Choroid plexus epithelial cell (primary cell): Measurements from ENCODE around the gene MYO10.
A peak's percentile ranks its signal among the peaks of the same experiment; 100 is the strongest.
"Not testable (repeated sequence)": the region's sequence is repeated elsewhere in the genome, so short reads cannot be mapped to it uniquely, and the experiment has no call there.

Experiments
- DNase-seq: peaks from one replicate; pipeline ENCODE4 v3.0.0-alpha.2; 2010; ENCODE audit warnings: low read depth
- H3K4me3 ChIP-seq: 2 replicates; pipeline ENCODE4 v1.5.1; 2011; ENCODE audit warnings: low read depth, mild to moderate bottlenecking, control low read depth, low read length, moderate library complexity
- CTCF ChIP-seq: conservative IDR thresholded peaks from 2 replicates; pipeline ENCODE4 v1.5.1; 2011; ENCODE audit warnings: low read depth, mild to moderate bottlenecking, control low read depth, inconsistent platforms, low read length, moderate library complexity

Gene MYO10

GRCh38 chr5:16740066-16740810 lies 195.8 kb downstream of the MYO10 start:
- TF ChIP-seq CTCF, result no peak
- no peak for DNase-seq

DNA sequence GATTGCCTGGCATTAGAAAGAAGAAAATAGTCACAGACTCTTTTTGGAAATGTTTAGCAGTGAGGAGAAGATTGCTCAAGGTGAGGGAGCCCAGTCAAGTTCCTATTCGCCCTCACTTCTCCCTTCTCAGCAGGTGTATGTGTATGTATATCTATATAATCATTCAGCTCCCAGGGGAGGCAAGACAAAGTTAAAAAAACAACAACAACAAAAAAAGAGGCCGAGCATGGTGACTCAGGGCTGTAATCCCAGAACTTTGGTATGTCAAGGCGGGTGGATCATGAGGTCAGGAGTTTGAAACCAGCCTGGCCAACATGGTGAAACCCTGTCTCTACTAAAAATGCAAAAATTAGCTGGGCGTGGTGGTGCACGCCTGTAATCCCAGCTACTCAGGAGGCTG lies 197.7 kb downstream of the MYO10 start:
- not testable (repeated sequence) for H3K4me3 ChIP-seq
- DNase-seq, result peak; percentile 40

More at GRCh38 chr5:16740066-16740810, 195.8 kb downstream of the MYO10 start:
- H3K4me3 ChIP-seq, result no peak overlapping the region

- DNase-seq, result no peak
- no peak overlapping the region for H3K4me3 ChIP-seq
- TF ChIP-seq CTCF, result no peak
Measured at GRCh38 chr5:16737620-16738364, 198.3 kb downstream of the MYO10 start.

DNA sequence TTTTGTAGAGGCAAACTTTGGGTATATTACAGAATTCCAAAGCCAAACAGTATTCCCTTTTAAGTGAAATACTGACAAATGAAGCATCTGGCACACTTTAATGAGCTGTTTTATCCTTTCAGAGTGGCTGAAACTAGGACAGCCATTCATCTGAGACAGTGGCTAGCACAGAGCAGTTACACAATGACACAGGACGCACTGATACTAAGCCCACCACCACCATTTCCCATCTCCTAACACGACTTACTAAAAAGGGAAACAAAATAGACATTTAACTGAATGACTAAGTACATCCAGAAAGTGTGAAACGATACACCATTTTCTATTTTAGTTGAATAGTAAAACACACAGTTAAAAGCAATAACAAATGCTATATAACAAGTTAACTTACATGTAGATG lies 198.9 kb downstream of the MYO10 start:
- TF ChIP-seq CTCF, result no peak
- no peak for DNase-seq

DNA sequence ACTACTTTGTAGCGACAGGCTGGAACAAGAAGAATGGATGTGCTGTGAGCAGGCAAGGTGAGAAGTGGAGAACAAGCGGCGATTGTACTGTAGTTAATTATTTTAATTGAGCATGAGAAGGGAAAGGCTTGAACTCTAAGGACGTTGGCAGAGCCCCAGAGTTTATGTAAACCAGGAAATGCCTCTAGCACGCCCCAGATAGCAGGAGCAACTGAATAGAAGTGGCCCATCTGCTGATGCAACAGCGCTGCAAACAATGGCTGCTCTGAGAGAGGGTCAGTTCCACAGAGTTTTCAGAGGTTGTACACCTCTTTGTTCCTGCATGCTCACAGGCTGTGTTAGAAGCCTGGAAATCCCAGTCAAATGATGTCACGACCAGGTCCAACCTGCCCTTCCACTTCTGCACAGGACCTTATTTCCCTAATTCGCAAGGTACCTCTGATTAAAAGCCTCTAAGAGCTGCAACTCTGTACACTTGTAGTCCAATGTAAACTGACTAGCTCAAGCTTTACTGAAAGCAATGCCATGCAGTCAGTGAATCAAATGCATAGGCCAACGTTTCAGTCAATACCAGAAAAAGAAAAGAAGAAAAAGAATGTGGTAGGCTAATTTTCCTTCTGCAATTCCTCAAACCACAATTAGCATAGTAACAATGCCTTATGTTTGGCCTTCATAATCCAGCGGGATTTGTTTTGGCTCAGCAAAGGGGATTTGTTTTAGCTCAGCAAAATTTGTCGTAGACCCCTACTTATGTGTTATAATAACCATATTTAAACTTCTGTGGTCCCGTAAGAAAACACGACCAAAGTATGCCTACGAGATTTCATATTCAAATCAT lies 199.7 kb downstream of the MYO10 start:
- H3K4me3 ChIP-seq, result no peak overlapping the region
- peak; percentile 86 for DNase-seq
- no peak for TF ChIP-seq CTCF

More for the DNA sequence above, 198.9 kb downstream of the MYO10 start:
- H3K4me3 ChIP-seq, result no peak overlapping the region

DNA sequence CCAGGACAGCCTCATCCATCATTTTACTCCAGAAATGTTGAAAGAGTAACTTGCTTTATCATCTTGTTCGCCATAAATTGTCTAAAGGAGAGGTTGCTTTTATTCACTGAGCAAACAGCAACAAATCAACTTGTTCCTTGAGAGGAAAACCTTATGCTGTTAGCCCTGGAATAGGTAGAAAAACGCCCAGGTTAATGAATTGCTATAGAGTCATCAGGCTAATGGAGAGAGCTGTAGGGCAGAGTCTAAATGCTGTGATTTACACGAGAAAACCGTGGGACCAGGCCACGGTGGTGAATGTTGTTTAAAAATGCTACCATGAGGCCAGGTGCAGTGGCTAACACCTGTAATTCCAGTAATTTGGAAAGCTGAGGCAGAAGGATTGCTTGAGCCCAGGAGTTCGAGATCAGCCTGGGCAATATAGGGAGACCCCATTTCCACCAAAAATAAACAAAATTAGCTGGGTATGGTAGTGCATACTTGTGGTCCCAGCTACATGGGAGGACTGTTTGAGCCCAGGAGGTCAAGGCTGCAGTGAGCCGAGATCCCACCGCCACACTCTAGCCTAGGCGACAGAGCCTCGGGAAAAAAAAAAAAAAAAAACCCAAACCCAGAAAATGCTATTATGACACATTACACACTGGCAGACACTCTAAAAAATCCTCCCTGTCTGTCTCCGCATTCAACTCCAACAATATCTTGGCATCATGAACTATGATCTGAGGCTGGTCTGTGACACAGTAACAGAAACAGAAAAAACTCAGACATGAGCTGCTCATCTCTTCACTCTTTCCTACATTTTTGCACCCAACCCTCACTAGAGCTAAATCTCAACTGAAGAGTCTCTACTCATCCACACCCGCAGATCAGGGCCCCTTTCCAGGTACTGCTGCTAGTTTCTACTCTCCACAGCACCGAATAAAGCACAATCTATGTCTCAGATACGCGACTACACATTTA lies 200.7 kb downstream of the MYO10 start:
- H3K4me3 ChIP-seq, result no peak overlapping the region

More for the DNA sequence above, 200.7 kb downstream of the MYO10 start:
- DNase-seq, result no peak
- no peak for TF ChIP-seq CTCF
